ENCODE measurements around the gene ARVCF.

Gene ARVCF

GRCh38 chr22:20014526-20015186, 2.0 kb downstream of the ARVCF start:
- DNase-seq: no peak

GRCh38 chr22:20013382-20013871, 3.2 kb downstream of the ARVCF start:
- DNase-seq: peak in 1 of 2 donors; percentile 39

GRCh38 chr22:20012741-20013331, 3.8 kb downstream of the ARVCF start:
- DNase-seq: no peak

- DNase-seq: no peak
Observed at GRCh38 chr22:20011993-20012740, 4.5 kb downstream of the ARVCF start.

- no peak for DNase-seq
Observed at GRCh38 chr22:20011123-20011992, 5.3 kb downstream of the ARVCF start.

GRCh38 chr22:20010307-20011122, 6.1 kb downstream of the ARVCF start:
- no peak for DNase-seq

GRCh38 chr22:20009582-20010306, 6.9 kb downstream of the ARVCF start:
- no peak for DNase-seq

- no peak for DNase-seq
Observed at GRCh38 chr22:20009018-20009491, 7.6 kb downstream of the ARVCF start.

- DNase-seq: no peak
Observed at GRCh38 chr22:20008221-20008995, 8.2 kb downstream of the ARVCF start.

- DNase-seq: no peak
Observed at GRCh38 chr22:20004464-20004863, 12.2 kb downstream of the ARVCF start.

GRCh38 chr22:20003304-20003703, 13.3 kb downstream of the ARVCF start:
- DNase-seq: no peak

- DNase-seq: no peak
Observed at GRCh38 chr22:20002636-20003035, 14.0 kb downstream of the ARVCF start.

GRCh38 chr22:20002128-20002527, 14.5 kb downstream of the ARVCF start:
- no peak for DNase-seq

- DNase-seq: no peak
Observed at GRCh38 chr22:20001082-20001638, 15.5 kb downstream of the ARVCF start.

- DNase-seq: no peak
Observed at GRCh38 chr22:20000246-20001081, 16.2 kb downstream of the ARVCF start.

GRCh38 chr22:19998991-19999820, 17.4 kb downstream of the ARVCF start:
- no peak for DNase-seq

- DNase-seq: no peak
Observed at GRCh38 chr22:19998232-19998951, 18.2 kb downstream of the ARVCF start.
